Hepatocyte (in vitro differentiated cells): ENCODE results near the gene NRIP1.

Experiments used
- CTCF ChIP-seq: fragments of 200-600 bp; sonication (generic); IDR thresholded peaks from 2 replicates; pipeline ENCODE4 v1.5.1; 2016; ENCODE audit warnings: antibody characterized with exemption, mild to moderate bottlenecking; ENCODE audit not compliant: poor library complexity
- EZH2phosphoT487 ChIP-seq: fragments of 200-600 bp; sonication (generic); IDR thresholded peaks from one replicate; pipeline ENCODE4 v1.6.1; 2018; ENCODE audit warnings: antibody characterized with exemption, mild to moderate bottlenecking, low read depth, moderate library complexity; ENCODE audit not compliant: unreplicated experiment, severe bottlenecking

- TF ChIP-seq CTCF (no peak), EZH2phosphoT487 (no peak)
Measured at GRCh38 chr21:15037095-15037899, 27.5 kb downstream of the NRIP1 start.
